SJSA1 (cell line): ENCODE results near the gene CMYA5. TPM values are rescaled to one million over a fixed set of nuclear protein-coding genes. Genes with fewer than 3 reads are reported as not detected.
"Not testable (repeated sequence)": the region's sequence is repeated elsewhere in the genome, so short reads cannot be mapped to it uniquely, and the experiment has no call there.

Experiments used
- DNase-seq, 2 experiments: peaks; one replicate each; pipeline ENCODE4 v3.0.0-alpha.2; 2015 to 2020; ENCODE audit warnings: low spot score in 2 of 2, low read depth in 1 of 2
- H3K27ac ChIP-seq: fragments of 250-450 bp; sonication (Bioruptor Pico); 2 replicates; pipeline ENCODE4 v1.5.1; 2020; ENCODE audit warnings: mild to moderate bottlenecking, moderate library complexity
- H3K27me3 ChIP-seq: fragments of 250-450 bp; sonication (Bioruptor Pico); replicated peaks from 2 replicates; pipeline ENCODE4 v1.5.1; 2020; ENCODE audit warnings: mild to moderate bottlenecking, moderate library complexity
- H3K36me3 ChIP-seq: fragments of 250-450 bp; sonication (Bioruptor Pico); 2 replicates; pipeline ENCODE4 v1.5.1; 2020; ENCODE audit warnings: mild to moderate bottlenecking
- H3K4me1 ChIP-seq: fragments of 250-450 bp; sonication (Bioruptor Pico); replicated peaks from 2 replicates; pipeline ENCODE4 v1.6.1; 2021; ENCODE audit warnings: mild to moderate bottlenecking
- H3K4me3 ChIP-seq: fragments of 250-450 bp; sonication (Bioruptor Pico); 2 replicates; pipeline ENCODE4 v1.5.1; 2020; ENCODE audit warnings: mild to moderate bottlenecking
- H3K9me3 ChIP-seq: fragments of 250-450 bp; sonication (Bioruptor Pico); replicated peaks from 2 replicates; pipeline ENCODE4 v1.5.1; 2020; ENCODE audit warnings: mild to moderate bottlenecking
- total RNA-seq: library from RNA; depleted of rRNA; stranded (reverse); fragments of >200 nt; shearing (Covaris generic); gene quantifications from 2 replicates; pipeline ENCODE4 v1.2.3, GENCODE V29; 2014

The CMYA5 gene
- total RNA-seq, 1 experiment from 2014 or later, result 0.05 TPM

DNA sequence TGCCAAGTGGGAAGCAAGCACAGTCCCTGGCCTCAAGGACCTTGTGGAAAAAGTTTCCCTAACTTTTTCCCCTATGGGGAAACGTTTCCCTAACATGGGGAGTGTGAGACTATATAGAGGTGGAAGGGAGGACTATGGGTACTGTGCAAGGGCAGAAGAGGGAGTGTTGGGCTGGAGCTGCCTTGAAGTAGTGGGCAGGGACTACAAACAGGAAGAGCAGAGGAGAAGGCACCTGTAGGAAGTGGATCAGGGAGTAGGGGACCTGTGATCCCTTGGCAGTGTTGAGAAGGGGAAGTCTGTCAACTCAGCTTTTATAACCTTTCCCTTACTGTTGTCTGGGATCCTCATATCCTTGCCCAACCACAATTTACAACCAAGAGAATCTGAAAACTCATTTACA is 1.4 kb downstream of the CMYA5 start:
- DNase-seq, result no peak
- Histone ChIP-seq H3K36me3 (peaks cover 3% of the 10 kb centered on the region; the same call in 1 of the 2 replicates), H3K9me3 (no peaks in the 10 kb centered on the region)

DNA sequence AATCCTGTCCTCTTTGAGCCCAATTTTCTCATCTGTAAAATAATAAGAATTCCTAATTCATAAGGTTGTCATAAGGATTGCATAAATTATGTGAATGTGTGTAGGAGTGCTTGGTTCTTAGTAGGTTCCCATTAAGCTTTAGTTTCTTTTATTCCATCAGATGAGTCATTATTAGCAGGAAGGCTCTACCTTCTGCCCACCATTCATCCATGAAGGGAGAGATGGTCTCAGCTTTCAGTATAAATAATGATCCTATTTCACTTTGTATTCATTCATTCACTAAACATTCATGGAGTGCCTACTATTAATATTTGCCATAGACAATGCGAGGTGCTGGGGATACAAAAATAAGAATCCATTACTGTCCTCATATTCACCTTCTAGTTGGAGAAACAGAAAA is 3.0 kb downstream of the CMYA5 start:
- no peak overlapping the region for H3K27ac ChIP-seq
- H3K4me3 ChIP-seq, result no peak overlapping the region
- H3K4me1 ChIP-seq, result no peaks in the 10 kb centered on the region
- no peaks in the 10 kb centered on the region for H3K9me3 ChIP-seq
- no peaks in the 10 kb centered on the region for H3K36me3 ChIP-seq
- H3K27me3 ChIP-seq, result no peaks in the 10 kb centered on the region
- no peak for DNase-seq

More for the DNA sequence above, 1.4 kb downstream of the CMYA5 start:
- Histone ChIP-seq H3K4me1 (no peaks in the 10 kb centered on the region), H3K4me3 (no peak overlapping the region), H3K27ac (no peak overlapping the region), H3K27me3 (no peaks in the 10 kb centered on the region)

DNA sequence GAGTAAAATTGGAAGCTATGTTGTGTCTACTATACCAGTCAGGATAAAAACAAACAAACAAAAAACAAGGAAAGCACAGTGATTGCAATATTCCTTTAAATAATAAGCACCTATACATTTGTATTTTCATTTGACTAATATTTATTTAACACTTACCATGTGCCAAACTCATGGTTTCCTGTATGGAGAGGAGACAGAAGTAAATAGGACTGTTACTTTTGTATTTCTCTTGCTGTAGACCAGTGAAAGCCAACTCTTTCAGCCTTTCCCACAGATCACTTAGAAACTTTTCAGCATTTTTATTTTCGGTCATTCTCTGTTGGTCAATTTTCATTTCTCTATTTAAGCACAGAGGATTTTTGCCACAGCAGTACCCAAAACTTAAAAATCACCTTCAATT is 4.5 kb downstream of the CMYA5 start:
- Histone ChIP-seq H3K27me3 (no peaks in the 10 kb centered on the region), H3K36me3 (no peaks in the 10 kb centered on the region), H3K4me3 (no peak overlapping the region), H3K27ac (no peak overlapping the region), H3K4me1 (no peaks in the 10 kb centered on the region), H3K9me3 (no peaks in the 10 kb centered on the region)
- DNase-seq, result no peak

DNA sequence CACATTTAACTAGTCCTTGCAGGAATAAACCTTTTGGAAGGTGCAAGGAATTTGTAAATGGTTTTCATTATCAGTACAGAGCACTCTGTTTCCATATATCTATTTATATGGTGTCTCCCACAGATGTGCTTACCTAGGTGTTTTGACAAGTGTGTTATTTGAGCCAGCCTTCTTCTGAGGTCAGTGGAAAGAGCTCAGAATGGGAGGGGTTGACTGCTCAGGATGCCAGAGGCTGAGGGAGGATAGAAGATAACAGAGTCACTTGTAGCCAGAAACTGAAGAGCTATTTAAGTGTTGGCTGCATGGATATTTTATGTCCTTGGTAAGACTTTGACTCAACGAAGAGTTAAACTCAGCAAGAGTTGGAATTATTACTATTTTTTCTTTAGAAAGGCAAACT is 5.0 kb downstream of the CMYA5 start:
- Histone ChIP-seq H3K27ac (no peak overlapping the region), H3K27me3 (no peaks in the 10 kb centered on the region), H3K4me3 (no peak overlapping the region), H3K9me3 (no peaks in the 10 kb centered on the region), H3K36me3 (no peaks in the 10 kb centered on the region), H3K4me1 (no peaks in the 10 kb centered on the region)
- no peak for DNase-seq

DNA sequence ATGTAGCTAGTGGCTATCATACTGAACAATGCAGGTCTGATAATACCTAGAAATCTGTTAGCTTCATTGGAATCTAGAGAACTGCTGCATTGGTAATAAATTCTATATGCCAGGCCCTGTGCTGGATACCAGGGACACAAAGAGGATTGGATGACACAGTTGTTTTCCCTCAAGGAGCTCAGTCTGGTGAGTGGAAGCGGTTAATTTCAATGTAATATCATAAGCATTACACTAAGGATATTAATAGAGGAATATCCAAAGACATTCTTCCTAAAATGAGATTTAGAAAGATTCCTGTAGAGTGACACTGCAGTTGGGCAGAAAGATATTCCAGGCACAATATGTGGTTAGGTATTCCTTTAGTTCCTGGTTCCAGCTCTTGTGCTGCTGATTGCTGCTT is 5.9 kb downstream of the CMYA5 start:
- no peak for DNase-seq
- no peak overlapping the region for H3K4me3 ChIP-seq
- no peak overlapping the region for H3K27ac ChIP-seq

DNA sequence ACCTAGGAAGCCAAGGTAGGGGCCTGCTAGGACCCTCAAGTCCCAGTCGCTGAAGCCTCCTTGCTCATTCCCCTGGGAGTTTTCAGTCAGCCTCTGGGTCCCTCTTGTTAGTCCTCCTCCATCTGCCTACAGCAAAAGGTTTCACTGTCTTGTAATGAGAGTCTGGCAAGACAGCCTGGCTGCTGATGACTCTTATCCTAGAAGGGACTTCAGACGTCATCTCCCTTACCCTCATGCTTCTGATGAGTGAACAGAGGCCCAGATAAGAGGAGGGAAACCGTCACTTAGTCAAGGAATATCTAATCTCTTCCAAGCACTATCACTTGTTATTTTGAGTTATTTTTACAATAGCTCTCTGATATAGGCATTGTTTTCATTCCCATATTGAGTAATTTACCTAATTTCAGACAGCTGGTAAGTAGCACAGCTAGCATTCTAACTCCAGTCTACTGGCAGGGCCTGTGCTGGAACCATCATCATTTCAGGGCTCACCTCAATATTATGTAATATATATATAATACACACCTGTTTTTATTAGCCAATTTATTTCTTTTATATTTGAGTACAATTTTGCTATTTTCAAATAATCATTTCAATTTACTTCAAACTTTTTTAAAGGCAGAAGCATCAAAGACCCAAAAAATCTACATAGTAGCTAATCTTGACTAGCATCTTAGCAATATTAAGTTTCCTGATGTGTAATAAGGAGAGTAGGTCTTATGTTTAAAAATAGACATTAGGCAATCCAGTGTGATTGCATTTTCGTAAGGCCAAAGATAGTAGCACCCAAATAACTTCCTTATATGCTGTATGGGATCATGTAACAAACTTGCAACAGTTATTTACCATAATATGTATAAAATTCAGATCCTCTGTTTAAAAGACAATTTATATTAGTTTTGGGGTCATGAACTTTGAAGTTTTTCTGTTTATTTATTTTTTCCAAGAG is 7.9 kb downstream of the CMYA5 start:
- H3K36me3 ChIP-seq, result no peaks in the 10 kb centered on the region
- no peak overlapping the region for H3K4me3 ChIP-seq
- H3K9me3 ChIP-seq, result no peaks in the 10 kb centered on the region
- no peak overlapping the region for H3K27ac ChIP-seq
- no peaks in the 10 kb centered on the region for H3K4me1 ChIP-seq
- H3K27me3 ChIP-seq, result no peaks in the 10 kb centered on the region
- DNase-seq, result no peak

More for the DNA sequence above, 5.9 kb downstream of the CMYA5 start:
- Histone ChIP-seq H3K27me3 (no peaks in the 10 kb centered on the region), H3K9me3 (no peaks in the 10 kb centered on the region), H3K4me1 (no peaks in the 10 kb centered on the region), H3K36me3 (no peaks in the 10 kb centered on the region)

DNA sequence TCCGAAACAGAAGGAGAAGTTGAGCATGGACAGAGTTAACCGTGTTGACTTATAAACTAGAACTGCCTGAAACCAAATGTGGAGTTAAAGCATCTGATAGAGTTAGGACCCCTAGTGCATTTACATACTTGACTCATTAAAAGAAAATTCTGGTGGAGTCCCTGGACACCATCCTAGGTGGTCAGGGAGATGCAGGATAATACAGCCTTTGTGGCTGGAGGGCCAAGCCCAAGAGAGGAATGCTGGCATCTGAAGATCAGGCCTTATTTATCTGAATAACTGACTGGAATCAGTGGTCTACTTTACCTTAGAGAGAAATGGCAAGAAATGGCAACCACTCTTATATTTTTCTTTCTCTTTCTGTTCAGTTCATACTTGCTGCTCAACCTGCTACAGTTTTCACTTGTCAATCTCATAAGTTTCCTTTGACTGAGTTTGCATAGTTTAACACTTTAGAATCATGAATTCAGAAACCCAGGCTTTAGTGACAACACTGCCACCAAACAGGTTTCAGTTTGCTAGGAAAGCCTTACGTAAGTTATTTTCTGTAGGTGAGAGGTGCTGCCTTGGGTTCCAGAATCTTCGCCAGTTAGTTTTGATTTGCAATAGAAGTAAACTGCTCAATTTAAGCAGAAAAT is 10.2 kb downstream of the CMYA5 start:
- Histone ChIP-seq H3K9me3 (no peaks in the 10 kb centered on the region), H3K36me3 (no peaks in the 10 kb centered on the region), H3K27ac (no peak overlapping the region), H3K27me3 (no peaks in the 10 kb centered on the region), H3K4me1 (no peaks in the 10 kb centered on the region), H3K4me3 (no peak overlapping the region)
- DNase-seq, result no peak

DNA sequence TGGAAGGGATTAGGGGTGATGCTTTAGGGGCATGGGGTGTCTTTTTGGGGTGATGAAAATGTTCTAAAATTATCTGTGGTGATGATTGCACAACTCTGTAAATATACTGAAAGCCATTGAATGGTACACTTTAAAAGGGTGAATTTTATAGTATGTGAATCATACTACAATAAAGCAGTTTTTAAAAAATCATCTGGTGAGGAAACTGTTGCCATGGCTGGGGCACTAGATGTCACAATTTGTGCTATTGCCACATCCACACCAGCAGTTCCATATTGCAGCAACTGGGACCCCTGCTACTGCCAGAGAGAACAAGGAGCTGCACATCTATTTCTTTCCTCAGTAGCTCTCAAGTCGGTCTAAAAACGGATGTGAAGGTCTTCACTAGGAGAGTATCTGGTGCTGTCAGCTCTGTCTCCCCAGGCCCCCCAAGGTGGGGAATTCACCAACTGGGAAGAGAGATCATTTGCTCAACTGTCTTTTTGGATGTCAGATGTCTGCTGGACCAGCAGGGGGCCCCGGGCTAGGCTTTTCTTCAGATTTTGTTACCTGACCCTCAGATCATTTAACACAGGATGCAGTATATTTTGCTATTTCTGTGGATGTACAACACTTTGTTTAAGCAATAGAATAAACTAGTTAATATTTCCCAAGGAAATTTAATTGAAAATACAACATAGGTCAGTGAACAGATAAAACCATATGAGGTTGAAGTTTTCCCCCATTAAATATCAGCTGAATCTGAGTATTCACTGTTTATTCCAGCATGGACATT is 13.2 kb downstream of the CMYA5 start:
- Histone ChIP-seq H3K4me1 (no peaks in the 10 kb centered on the region), H3K36me3 (no peaks in the 10 kb centered on the region), H3K27ac (no peak overlapping the region), H3K4me3 (no peak overlapping the region), H3K9me3 (no peaks in the 10 kb centered on the region), H3K27me3 (no peaks in the 10 kb centered on the region)
- DNase-seq, result no peak

DNA sequence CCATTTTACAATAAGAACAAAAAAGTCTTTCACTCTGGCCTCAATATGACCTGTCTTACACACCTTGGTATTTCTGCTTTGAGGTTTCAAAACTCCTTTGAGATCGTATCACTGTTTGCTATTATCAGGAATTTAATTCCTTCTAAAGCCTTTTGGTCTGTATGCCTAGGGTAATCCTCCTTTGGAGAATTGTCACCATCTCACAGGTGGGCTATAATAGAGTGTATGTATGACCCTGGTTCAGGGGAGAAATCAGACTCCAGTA is 13.7 kb downstream of the CMYA5 start:
- Histone ChIP-seq H3K36me3 (no peaks in the 10 kb centered on the region), H3K9me3 (no peaks in the 10 kb centered on the region), H3K4me3 (no peak overlapping the region), H3K27ac (no peak overlapping the region), H3K4me1 (no peaks in the 10 kb centered on the region), H3K27me3 (no peaks in the 10 kb centered on the region)
- DNase-seq, result no peak

DNA sequence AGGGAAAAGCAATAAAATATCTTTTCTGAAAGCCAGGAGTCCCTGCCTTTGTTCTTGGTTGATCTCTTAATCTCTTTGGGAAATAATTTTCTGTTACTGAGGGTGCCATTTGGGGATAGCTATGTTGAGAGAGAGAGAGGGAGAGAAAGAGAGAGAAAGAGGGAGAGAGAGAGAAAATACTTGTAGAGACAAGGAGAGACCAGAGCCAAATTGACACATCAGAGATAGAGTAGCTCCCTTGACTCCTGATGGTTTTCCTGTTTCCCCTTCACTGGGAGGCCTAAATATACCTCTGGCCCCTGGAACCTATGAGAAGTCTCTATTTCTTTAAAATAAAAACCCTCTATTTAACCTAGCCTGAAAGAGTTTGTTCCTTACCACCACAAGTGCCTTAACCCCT is 14.9 kb downstream of the CMYA5 start:
- Histone ChIP-seq H3K36me3 (no peaks in the 10 kb centered on the region), H3K27me3 (no peaks in the 10 kb centered on the region), H3K27ac (no peak overlapping the region), H3K4me3 (no peak overlapping the region), H3K9me3 (no peaks in the 10 kb centered on the region), H3K4me1 (no peaks in the 10 kb centered on the region)
- no peak for DNase-seq

DNA sequence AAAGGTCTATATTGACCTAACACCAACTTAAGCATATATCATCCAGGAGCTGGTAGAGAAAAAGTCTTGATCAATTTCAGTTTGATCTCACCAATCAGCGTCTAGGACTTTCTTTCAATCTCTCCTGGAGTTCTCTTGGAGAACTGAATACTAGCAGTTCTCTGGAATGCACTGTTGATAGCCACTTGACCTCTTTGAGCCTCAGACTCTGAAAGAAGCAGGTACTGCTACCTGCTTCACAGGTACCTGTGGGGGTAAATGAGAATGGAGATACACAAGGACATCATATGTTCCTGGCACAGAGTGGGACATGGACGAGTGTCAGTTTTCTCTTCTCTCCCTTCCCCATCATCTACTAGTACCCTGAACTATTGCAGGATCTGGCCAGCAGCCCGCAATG is 16.0 kb downstream of the CMYA5 start:
- no peak for DNase-seq
- H3K27me3 ChIP-seq, result no peaks in the 10 kb centered on the region
- H3K9me3 ChIP-seq, result no peaks in the 10 kb centered on the region
- no peaks in the 10 kb centered on the region for H3K36me3 ChIP-seq
- no peaks in the 10 kb centered on the region for H3K4me1 ChIP-seq
- H3K4me3 ChIP-seq, result no peak overlapping the region
- H3K27ac ChIP-seq, result no peak overlapping the region

DNA sequence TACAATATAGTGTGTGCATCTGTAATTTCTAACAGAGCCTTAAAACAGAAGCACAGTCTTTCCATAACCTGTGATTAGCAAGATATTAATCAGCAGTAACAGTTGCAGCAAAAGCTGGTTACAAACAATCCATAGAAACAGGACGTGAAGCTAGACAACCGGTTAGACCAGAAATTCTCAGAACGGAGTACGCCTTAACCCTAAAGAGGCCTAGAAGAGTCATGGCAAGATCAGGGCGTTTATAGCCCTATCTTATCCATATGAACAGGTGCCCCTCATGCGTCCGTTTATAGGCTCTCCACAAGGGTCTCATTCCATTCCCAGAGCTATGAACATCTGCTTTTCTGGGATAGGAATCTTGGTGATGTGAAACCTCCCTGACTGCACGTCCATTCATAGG is 16.7 kb downstream of the CMYA5 start:
- not testable (repeated sequence) for H3K9me3 ChIP-seq, H3K27me3 ChIP-seq, H3K36me3 ChIP-seq, DNase-seq, H3K4me3 ChIP-seq, H3K4me1 ChIP-seq, H3K27ac ChIP-seq

DNA sequence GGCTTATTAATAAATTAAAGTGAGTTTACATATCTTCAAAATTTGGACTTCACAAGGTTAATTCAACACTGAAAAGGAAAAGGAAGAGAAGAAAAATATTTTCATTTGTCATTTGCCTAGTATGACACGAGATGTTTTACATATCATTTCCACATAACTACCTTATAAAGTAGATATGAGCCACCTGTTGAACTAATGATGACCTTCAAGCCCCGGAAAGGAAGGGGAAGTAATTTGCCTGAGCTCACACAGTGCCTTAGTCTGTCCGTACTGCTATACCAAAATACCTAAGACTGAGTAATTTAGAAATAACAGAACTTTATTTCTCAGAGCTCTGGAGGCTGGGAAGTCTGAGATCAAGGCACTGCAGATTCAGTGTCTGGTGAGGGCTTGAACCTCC is 17.9 kb downstream of the CMYA5 start:
- Histone ChIP-seq H3K27ac (no peak overlapping the region), H3K4me3 (no peak overlapping the region), H3K27me3 (no peaks in the 10 kb centered on the region), H3K4me1 (peaks cover 1% of the 10 kb centered on the region), H3K9me3 (no peaks in the 10 kb centered on the region), H3K36me3 (no peaks in the 10 kb centered on the region)
- no peak for DNase-seq

DNA sequence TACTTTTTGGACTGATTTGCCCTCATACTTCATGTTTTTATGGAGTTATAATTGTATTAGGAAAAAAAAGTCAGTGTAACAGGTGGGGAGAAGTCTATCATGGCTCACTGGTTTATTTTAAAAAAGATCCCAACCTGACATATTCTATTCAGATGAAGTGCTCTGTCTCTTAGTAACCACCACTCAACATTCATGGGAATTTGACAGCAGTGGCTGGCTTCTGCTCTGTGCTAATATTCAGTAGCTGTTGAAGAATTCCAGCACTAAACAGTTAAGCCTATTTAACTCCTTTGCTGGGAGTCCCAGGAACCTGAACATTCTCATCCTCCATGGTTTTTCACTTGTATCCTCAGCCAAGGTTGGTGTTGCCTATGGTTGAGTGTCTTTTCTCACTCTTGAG is 23.1 kb downstream of the CMYA5 start:
- H3K27me3 ChIP-seq, result no peaks in the 10 kb centered on the region
- peak in 1 of 2 experiments; percentile 35 for DNase-seq
- H3K4me3 ChIP-seq, result no peak overlapping the region

More for the DNA sequence above, 23.1 kb downstream of the CMYA5 start:
- peaks cover 15% of the 10 kb centered on the region for H3K4me1 ChIP-seq
- H3K27ac ChIP-seq, result peak overlapping the region; percentile 83
- no peaks in the 10 kb centered on the region for H3K36me3 ChIP-seq
- H3K9me3 ChIP-seq, result no peaks in the 10 kb centered on the region; the same call in 1 of the 2 replicates
